Eye (tissue), 1 donor: ENCODE results near the gene SYNPO2.
"Not testable (repeated sequence)": the region's sequence is repeated elsewhere in the genome, so short reads cannot be mapped to it uniquely, and the experiment has no call there.

Experiments
- DNase-seq: peaks from one replicate; pipeline ENCODE4 v3.0.0-alpha.2; 2015

The SYNPO2 gene

GRCh38 chr4:118888666-118889311 is at the start of gene SYNPO2:
SYNPO2 (plus strand) TSS chr4:118888854; CDS start chr4:118889037, 183 bp downstream.
- peak; percentile 94 for DNase-seq

- no peak for DNase-seq
Measured at GRCh38 chr4:118839221-118839927, 49.3 kb upstream of the SYNPO2 start.

GRCh38 chr4:118842055-118842454 is 46.6 kb upstream of the SYNPO2 start:
- DNase-seq: no peak

- no peak for DNase-seq
Measured at GRCh38 chr4:118843237-118843636, 45.4 kb upstream of the SYNPO2 start.

- peak; percentile 21 for DNase-seq
Measured at GRCh38 chr4:118845552-118846050, 43.1 kb upstream of the SYNPO2 start.

GRCh38 chr4:118846979-118847378 is 41.7 kb upstream of the SYNPO2 start:
- no peak for DNase-seq

GRCh38 chr4:118848242-118848641 is 40.4 kb upstream of the SYNPO2 start:
- DNase-seq: no peak

GRCh38 chr4:118848901-118849300 is 39.8 kb upstream of the SYNPO2 start:
- DNase-seq: no peak

- DNase-seq: no peak
Measured at GRCh38 chr4:118849867-118850487, 38.7 kb upstream of the SYNPO2 start.

- no peak for DNase-seq
Measured at GRCh38 chr4:118850488-118851173, 38.0 kb upstream of the SYNPO2 start.

- DNase-seq: no peak
Measured at GRCh38 chr4:118857760-118858159, 30.9 kb upstream of the SYNPO2 start.

GRCh38 chr4:118858779-118859178 is 29.9 kb upstream of the SYNPO2 start:
- no peak for DNase-seq

- DNase-seq: peak; percentile 50
Measured at GRCh38 chr4:118865091-118865708, 23.5 kb upstream of the SYNPO2 start.

GRCh38 chr4:118866442-118866841 is 22.2 kb upstream of the SYNPO2 start:
- no peak for DNase-seq

- DNase-seq: peak; percentile 44
Measured at GRCh38 chr4:118867311-118868067, 21.2 kb upstream of the SYNPO2 start.

- no peak for DNase-seq
Measured at GRCh38 chr4:118869808-118870342, 18.8 kb upstream of the SYNPO2 start.

GRCh38 chr4:118872181-118872580 is 16.5 kb upstream of the SYNPO2 start:
- DNase-seq: no peak

GRCh38 chr4:118877797-118878196 is 10.9 kb upstream of the SYNPO2 start:
- no peak for DNase-seq

- DNase-seq: not testable (repeated sequence)
Measured at GRCh38 chr4:118878507-118878906, 10.1 kb upstream of the SYNPO2 start.

- DNase-seq: no peak
Measured at GRCh38 chr4:118879409-118879808, 9.2 kb upstream of the SYNPO2 start.

- no peak for DNase-seq
Measured at GRCh38 chr4:118881512-118882146, 7.0 kb upstream of the SYNPO2 start.
